ENCODE measurements around the gene NEUROG3.
A peak's percentile ranks its signal among the peaks of the same experiment; 100 is the strongest.

The NEUROG3 gene

DNA sequence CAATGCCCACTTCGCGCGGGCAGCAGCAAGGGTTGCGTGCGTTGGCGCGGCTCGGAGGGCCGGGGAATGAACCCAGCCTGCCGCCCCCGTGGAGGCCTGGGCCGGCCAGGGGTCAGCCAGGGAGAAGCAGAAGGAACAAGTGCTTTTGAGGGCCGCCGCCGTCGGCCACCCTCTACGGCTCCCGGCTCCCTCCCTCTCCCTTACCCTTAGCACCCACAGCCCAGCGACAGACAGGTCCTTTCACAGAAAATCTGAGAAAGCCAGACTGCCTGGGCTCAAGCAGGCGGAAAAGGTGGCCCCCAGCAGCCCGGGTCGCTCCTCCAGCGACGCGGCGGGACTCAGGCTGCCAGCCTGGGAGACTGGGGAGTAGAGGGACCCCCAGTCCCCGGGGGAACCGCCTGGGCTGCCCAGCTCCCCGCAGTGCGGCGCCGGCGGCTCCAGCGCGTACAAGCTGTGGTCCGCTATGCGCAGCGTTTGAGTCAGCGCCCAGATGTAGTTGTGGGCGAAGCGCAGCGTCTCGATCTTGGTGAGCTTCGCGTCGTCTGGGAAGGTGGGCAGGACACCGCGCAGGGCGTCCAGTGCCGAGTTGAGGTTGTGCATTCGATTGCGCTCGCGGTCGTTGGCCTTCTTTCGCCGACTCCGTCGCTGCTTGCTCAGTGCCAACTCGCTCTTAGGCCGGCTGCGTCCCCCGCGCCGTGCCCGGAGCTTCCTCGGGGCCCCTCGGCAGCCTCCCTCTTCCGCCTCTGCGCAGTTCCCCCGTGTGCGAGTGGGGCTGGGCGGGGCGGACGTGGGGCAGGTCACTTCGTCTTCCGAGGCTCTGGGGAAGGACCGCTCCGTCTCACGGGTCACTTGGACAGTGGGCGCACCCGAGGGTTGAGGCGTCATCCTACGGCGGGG is 815 bp downstream of the NEUROG3 start:
- Histone ChIP-seq H3K36me3 (ENCODE audit: control insufficient read depth, insufficient read depth, low read length) (no peaks in the 10 kb centered on the region), H3K9me3 (ENCODE audit: control insufficient read depth, insufficient read depth, low read length) (no peaks in the 10 kb centered on the region), H3K4me1 (ENCODE audit: control insufficient read depth, insufficient read depth, low read length) (peaks cover 16% of the 10 kb centered on the region), H3K27me3 (ENCODE audit: control insufficient read depth, insufficient read depth, low read length) (peaks cover 84% of the 10 kb centered on the region), H3K4me3 (ENCODE audit: low read length) (peak overlapping the region; percentile 5; the same call in 1 of the 2 replicates), H3K27ac (ENCODE audit: low read length) (no peak overlapping the region)
- no CpG with 5 or more reads among the region's 85 CpGs for WGBS (ENCODE audit: insufficient coverage, insufficient read length)
- DNase-seq (ENCODE audit: low read depth, low spot score), result no peak

GRCh38 chr10:69571618-69572158 is 1.5 kb downstream of the NEUROG3 start:
- Histone ChIP-seq H3K4me3 (ENCODE audit: low read length) (peak overlapping the region; percentile 5; the same call in 1 of the 2 replicates), H3K36me3 (ENCODE audit: control insufficient read depth, insufficient read depth, low read length) (no peaks in the 10 kb centered on the region), H3K27me3 (ENCODE audit: control insufficient read depth, insufficient read depth, low read length) (peaks cover 81% of the 10 kb centered on the region), H3K27ac (ENCODE audit: low read length) (no peak overlapping the region), H3K9me3 (ENCODE audit: control insufficient read depth, insufficient read depth, low read length) (no peaks in the 10 kb centered on the region), H3K4me1 (ENCODE audit: control insufficient read depth, insufficient read depth, low read length) (peaks cover 16% of the 10 kb centered on the region)
- WGBS (ENCODE audit: insufficient coverage, insufficient read length), result no CpG with 5 or more reads among the region's 25 CpGs
- DNase-seq (ENCODE audit: low read depth, low spot score), result no peak

DNA sequence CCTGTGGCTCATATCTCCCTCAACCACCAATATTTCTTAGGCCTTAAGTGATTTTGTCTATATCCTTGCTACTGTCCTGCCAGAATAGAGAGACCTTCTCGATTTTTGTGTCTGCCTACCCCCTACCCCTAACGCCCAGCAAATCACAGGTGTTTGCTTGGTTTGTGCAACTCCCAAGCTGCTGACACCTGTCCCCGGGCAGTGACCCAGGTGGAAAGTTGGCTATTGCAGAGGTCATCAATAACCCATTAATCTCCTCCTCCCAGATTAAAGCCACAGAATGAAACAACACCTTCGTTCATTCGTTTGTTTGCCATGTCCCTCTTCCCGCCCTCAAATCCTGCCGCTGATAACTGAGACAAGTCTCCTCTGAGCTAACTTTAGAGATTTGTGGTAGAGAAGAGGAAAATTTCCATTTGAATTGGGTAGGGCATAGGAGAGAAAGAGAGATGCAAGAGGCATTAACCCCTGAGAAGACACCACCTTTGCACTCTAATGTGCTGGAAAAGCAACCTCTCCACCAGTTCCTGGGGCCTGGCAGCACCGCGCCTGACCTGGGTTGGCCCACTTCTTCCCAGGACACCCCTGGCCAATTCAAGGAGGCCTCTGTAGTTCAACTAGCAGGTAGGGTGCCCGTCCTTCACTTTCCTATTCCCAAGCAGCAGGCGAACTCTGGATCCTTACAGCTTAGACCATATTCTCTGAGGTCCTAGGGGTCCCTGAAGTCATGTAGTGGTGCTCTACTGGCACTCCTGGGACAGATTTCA is 3.0 kb downstream of the NEUROG3 start:
- DNase-seq (ENCODE audit: low read depth, low spot score), result no peak
- H3K9me3 ChIP-seq (ENCODE audit: control insufficient read depth, insufficient read depth, low read length), result no peaks in the 10 kb centered on the region
- whole genome bisulfite sequencing (ENCODE audit: insufficient coverage, insufficient read length), result no CpG with 5 or more reads among the region's 11 CpGs
- H3K27me3 ChIP-seq (ENCODE audit: control insufficient read depth, insufficient read depth, low read length), result peaks cover 74% of the 10 kb centered on the region
- no peak overlapping the region for H3K27ac ChIP-seq (ENCODE audit: low read length)
- no peak overlapping the region; the same call in 1 of the 2 replicates for H3K4me3 ChIP-seq (ENCODE audit: low read length)
- H3K36me3 ChIP-seq (ENCODE audit: control insufficient read depth, insufficient read depth, low read length), result no peaks in the 10 kb centered on the region
- peaks cover 11% of the 10 kb centered on the region for H3K4me1 ChIP-seq (ENCODE audit: control insufficient read depth, insufficient read depth, low read length)

GRCh38 chr10:69569396-69569934 is 3.8 kb downstream of the NEUROG3 start:
- Histone ChIP-seq H3K27ac (ENCODE audit: low read length) (no peak overlapping the region), H3K36me3 (ENCODE audit: control insufficient read depth, insufficient read depth, low read length) (no peaks in the 10 kb centered on the region), H3K4me3 (ENCODE audit: low read length) (peak overlapping the region; percentile 4; the same call in 1 of the 2 replicates), H3K4me1 (ENCODE audit: control insufficient read depth, insufficient read depth, low read length) (peaks cover 11% of the 10 kb centered on the region), H3K9me3 (ENCODE audit: control insufficient read depth, insufficient read depth, low read length) (no peaks in the 10 kb centered on the region), H3K27me3 (ENCODE audit: control insufficient read depth, insufficient read depth, low read length) (peaks cover 68% of the 10 kb centered on the region)
- DNase-seq (ENCODE audit: low read depth, low spot score), result no peak
- WGBS (ENCODE audit: insufficient coverage, insufficient read length), result no CpG with 5 or more reads among the region's 23 CpGs

DNA sequence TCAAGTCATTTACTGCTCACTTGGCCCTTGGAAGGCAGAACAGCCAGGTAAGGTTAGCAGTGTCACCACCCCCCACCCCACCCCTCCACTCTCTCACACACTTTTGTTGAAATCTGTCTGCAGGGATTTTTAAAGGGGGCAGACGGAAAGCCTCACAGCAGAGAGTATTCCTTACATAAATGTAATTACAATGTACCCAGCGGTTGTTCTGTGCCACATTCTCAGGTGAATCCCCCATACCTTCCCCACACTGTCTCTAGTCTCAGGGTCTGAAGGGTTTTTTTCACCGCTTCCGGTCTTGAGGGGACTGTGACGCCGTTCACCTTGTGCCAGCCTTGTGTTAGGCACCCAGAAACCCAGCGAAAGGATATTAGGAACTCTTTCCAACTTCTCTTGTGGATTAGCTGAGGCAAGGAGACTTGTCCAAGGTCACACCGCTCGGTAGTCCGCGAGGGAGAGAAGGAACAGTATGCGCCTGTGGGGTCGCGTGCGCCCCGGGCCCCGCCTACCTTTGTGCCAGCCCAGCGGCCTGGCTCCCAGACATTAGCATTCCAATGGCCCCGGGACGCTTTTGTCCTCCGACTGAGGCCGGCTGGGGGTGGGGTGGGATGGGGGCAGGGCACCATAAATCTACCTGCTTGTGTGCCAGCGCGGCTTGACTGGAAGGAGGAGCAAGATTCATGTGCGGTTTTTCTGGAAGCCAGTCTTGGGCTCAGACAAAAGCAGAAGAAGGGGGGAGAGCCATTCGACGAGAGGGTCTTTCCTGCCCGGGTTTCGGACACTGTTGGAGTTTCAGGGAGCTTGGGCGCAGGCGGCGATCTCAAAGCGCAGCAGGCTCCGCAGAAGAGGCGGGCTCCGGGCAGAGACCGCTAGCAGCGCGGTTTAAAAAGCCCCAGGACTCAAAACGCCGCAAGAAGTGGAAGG is 4.5 kb downstream of the NEUROG3 start:
- Histone ChIP-seq H3K4me3 (ENCODE audit: low read length) (peak overlapping the region; percentile 12; the same call in 1 of the 2 replicates), H3K36me3 (ENCODE audit: control insufficient read depth, insufficient read depth, low read length) (no peaks in the 10 kb centered on the region), H3K4me1 (ENCODE audit: control insufficient read depth, insufficient read depth, low read length) (peaks cover 10% of the 10 kb centered on the region), H3K27me3 (ENCODE audit: control insufficient read depth, insufficient read depth, low read length) (peaks cover 61% of the 10 kb centered on the region), H3K27ac (ENCODE audit: low read length) (no peak overlapping the region), H3K9me3 (ENCODE audit: control insufficient read depth, insufficient read depth, low read length) (no peaks in the 10 kb centered on the region)
- WGBS (ENCODE audit: insufficient coverage, insufficient read length), result no CpG with 5 or more reads among the region's 41 CpGs
- no peak for DNase-seq (ENCODE audit: low read depth, low spot score)

DNA sequence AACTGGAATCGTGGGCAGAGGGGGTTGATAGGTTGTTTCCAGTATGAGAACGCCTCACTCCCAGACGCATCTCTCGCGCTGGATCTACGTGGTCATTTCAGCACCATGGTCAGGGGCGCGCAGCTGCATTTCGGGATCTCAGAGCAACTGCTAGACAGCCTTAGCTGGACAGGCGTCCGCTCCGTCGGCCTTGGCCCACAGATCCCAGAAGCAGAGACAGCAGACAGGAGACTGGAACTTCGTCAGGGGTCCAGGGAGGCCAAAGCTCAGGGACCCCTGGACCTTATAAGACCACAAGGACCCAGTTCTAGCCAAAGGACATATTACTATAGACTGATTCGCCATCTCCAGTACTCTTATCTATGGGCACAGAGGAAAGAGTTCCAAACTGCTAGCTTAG is 5.3 kb downstream of the NEUROG3 start:
- Histone ChIP-seq H3K27ac (ENCODE audit: low read length) (no peak overlapping the region), H3K36me3 (ENCODE audit: control insufficient read depth, insufficient read depth, low read length) (no peaks in the 10 kb centered on the region), H3K9me3 (ENCODE audit: control insufficient read depth, insufficient read depth, low read length) (no peaks in the 10 kb centered on the region), H3K4me1 (ENCODE audit: control insufficient read depth, insufficient read depth, low read length) (peaks cover 10% of the 10 kb centered on the region), H3K4me3 (ENCODE audit: low read length) (no peak overlapping the region), H3K27me3 (ENCODE audit: control insufficient read depth, insufficient read depth, low read length) (peaks cover 54% of the 10 kb centered on the region)
- no peak for DNase-seq (ENCODE audit: low read depth, low spot score)
- no CpG with 5 or more reads among the region's 15 CpGs for WGBS (ENCODE audit: insufficient coverage, insufficient read length)

- 0 out of 2 replicates have a peak, but pooled peaks cover 3% of the 10 kb centered on the region for H3K4me1 ChIP-seq (ENCODE audit: control insufficient read depth, insufficient read depth, low read length)
- H3K9me3 ChIP-seq (ENCODE audit: control insufficient read depth, insufficient read depth, low read length), result no peaks in the 10 kb centered on the region
- no peak for DNase-seq (ENCODE audit: low read depth, low spot score)
- H3K27ac ChIP-seq (ENCODE audit: low read length), result no peak overlapping the region
- no peaks in the 10 kb centered on the region for H3K36me3 ChIP-seq (ENCODE audit: control insufficient read depth, insufficient read depth, low read length)
- H3K27me3 ChIP-seq (ENCODE audit: control insufficient read depth, insufficient read depth, low read length), result peaks cover 15% of the 10 kb centered on the region
- no CpG with 5 or more reads among the region's 5 CpGs for WGBS (ENCODE audit: insufficient coverage, insufficient read length)
- no peak overlapping the region for H3K4me3 ChIP-seq (ENCODE audit: low read length)
Observed at GRCh38 chr10:69562731-69563254, 10.4 kb downstream of the NEUROG3 start.

DNA sequence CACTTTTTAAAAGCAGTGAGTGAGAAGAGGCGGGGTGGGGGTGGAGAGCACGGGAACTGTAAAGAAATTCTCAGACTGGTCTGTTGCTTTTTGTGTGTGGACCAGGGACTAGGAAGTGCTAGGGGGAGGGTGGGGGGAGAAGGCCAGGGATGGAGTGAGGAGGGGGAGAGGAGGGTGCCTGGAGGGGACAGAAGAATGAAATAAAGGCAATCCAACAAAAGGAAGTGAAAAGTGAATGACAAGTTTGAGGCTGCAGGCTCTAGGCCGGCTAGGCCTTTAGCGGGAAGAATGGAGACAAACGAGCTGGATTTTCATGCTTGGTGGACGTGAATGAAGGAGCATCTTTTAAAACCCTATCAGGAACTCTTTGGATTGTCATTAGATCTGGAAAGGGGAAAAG is 13.7 kb downstream of the NEUROG3 start:
- H3K4me1 ChIP-seq (ENCODE audit: control insufficient read depth, insufficient read depth, low read length), result 0 out of 2 replicates have a peak, but pooled peaks cover 3% of the 10 kb centered on the region

GRCh38 chr10:69558559-69558958 is 14.7 kb downstream of the NEUROG3 start:
- Histone ChIP-seq H3K27ac (ENCODE audit: low read length) (no peak overlapping the region), H3K4me1 (ENCODE audit: control insufficient read depth, insufficient read depth, low read length) (0 out of 2 replicates have a peak, but pooled peaks cover 3% of the 10 kb centered on the region), H3K4me3 (ENCODE audit: low read length) (no peak overlapping the region), H3K9me3 (ENCODE audit: control insufficient read depth, insufficient read depth, low read length) (no peaks in the 10 kb centered on the region), H3K27me3 (ENCODE audit: control insufficient read depth, insufficient read depth, low read length) (no peaks in the 10 kb centered on the region), H3K36me3 (ENCODE audit: control insufficient read depth, insufficient read depth, low read length) (no peaks in the 10 kb centered on the region)
- WGBS (ENCODE audit: insufficient coverage, insufficient read length), result no CpG with 5 or more reads among the region's 2 CpGs
- DNase-seq (ENCODE audit: low read depth, low spot score), result no peak

More for the DNA sequence above, 13.7 kb downstream of the NEUROG3 start:
- H3K36me3 ChIP-seq (ENCODE audit: control insufficient read depth, insufficient read depth, low read length), result no peaks in the 10 kb centered on the region
- H3K9me3 ChIP-seq (ENCODE audit: control insufficient read depth, insufficient read depth, low read length), result no peaks in the 10 kb centered on the region
- no peak for DNase-seq (ENCODE audit: low read depth, low spot score)
- no peak overlapping the region for H3K27ac ChIP-seq (ENCODE audit: low read length)
- no peak overlapping the region for H3K4me3 ChIP-seq (ENCODE audit: low read length)
- H3K27me3 ChIP-seq (ENCODE audit: control insufficient read depth, insufficient read depth, low read length), result no peaks in the 10 kb centered on the region
- no CpG with 5 or more reads among the region's 6 CpGs for WGBS (ENCODE audit: insufficient coverage, insufficient read length)
